Stimulated activated CD4-positive, alpha-beta T cell treated with anti-CD3 and anti-CD28 coated beads, Interleukin-15, amount 100 ng/mL, for 48 hours (primary cell): ENCODE data around the gene DLG3.

ENCODE experiments used
- DNase-seq, 2 donors: peaks; one replicate each; pipeline ENCODE4 v3.0.0-alpha.2; 2020; ENCODE audit warnings: low read depth in 2 of 2

DLG3 gene

DNA sequence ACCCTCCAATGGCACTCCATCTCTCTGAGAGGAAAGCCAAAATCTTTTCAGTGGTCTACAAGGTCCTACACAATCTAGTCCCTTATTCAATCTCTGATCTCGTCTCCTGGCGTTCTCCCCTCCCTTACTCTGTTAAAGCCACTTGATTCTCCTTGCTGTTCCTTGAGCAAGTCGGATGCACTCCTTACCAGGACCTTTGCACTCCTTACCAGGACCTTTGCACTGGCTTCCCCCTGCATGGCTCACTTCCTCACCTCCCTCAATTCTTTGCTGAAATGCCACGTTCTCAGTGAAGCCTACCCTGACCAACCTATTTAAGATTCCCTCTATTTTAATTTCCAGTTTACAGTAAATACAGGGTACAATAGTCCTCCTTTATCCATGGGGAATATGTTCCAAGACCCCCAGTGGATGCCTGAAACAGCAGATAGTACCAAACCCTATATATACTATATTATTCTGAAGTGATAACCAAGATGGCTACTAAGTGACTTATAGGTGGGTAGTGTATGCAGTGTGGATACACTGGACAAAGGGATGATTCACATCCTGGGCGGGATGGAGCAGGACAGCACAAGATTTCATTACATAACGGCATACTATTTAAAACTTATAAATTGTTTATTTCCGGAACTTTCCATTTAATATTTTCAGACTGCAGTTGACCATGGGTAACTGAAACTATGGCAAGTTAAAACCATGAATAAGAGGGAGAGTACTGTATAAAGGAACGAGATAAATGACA is 6.5 kb upstream of the DLG3 start:
- DNase-seq, result no peak

DNA sequence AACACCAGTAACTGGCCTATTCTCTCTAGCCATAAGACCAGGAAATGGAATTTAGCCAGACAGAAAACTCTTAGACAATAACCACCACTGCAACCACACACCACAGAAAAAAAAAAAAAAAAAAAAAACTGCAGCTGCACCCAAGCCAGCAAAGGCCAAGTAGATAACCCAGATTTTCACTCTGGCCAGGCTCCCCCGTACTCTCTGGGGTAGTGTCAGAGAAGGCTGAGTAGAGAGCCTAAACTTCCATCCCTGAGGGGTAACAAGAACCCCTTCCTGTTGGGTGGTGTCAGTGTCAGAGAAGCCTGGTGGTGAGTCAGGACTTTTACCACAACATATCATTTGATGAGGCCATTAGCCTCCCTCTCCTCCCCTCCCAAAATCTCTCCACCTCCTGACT is 5.6 kb upstream of the DLG3 start:
- no peak for DNase-seq

DNA sequence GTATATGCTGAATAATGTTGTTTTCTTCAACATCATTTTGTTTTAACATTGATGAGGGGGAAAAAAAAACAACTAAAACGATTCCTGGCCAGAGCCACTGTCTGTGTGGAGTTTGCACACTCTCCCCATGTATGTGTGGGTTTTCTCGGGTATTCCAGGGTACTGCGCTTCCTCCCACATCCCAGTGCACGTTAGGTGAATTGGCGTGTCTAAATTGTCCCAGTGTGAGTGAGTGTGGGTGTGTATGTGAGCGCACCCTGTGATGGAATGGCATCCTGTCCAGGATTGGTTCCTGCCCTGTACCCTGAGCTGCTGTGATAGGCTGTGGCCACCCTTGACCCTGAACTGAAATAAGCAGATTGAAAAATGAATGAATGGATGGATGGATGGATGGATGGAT is 2.4 kb upstream of the DLG3 start:
- DNase-seq, result no peak

DNA sequence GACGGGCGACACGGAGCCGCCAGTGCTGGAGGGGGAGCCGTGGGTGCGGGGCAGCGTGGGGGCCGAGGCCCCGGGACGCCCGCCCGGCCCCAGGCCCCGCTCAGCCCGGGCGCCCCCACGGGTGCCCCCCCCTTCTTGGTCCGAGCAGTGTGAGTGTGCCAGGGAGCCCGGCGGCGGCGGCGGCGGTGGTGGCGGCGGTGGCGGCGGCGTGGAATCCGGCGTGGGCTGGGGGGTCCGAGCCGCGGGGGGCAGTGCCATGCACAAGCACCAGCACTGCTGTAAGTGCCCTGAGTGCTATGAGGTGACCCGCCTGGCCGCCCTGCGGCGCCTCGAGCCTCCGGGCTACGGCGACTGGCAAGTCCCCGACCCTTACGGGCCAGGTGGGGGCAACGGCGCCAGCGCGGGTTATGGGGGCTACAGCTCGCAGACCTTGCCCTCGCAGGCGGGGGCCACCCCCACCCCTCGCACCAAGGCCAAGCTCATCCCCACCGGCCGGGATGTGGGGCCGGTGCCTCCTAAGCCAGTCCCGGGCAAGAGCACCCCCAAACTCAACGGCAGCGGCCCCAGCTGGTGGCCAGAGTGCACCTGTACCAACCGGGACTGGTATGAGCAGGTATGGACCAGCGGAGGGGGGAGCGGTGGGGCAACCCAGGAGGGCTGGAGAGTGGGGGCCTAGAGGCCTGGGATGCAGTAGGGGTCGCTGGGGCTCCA is 466 bp downstream of the DLG3 start:
- no peak for DNase-seq

DNA sequence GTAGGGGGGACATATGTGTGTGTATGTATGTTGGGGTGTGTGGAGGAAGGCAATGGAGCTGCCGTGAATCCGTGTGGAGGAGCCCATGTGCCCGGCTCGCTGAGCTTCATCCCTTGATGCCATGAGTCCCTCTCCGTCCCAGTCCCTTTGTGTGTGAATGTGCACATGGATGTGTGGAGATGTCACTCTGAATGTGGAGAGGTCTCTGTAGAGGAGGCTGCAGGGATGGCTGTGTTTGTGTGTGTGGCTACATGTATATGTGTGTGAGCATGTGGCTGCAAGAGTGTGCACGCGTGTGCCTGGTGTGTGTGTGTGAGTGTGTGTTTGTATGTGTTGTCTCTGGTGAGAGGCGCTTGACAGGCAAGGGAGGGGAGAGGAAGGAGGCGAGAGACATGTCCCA is 1.3 kb downstream of the DLG3 start:
- no peak for DNase-seq

DNA sequence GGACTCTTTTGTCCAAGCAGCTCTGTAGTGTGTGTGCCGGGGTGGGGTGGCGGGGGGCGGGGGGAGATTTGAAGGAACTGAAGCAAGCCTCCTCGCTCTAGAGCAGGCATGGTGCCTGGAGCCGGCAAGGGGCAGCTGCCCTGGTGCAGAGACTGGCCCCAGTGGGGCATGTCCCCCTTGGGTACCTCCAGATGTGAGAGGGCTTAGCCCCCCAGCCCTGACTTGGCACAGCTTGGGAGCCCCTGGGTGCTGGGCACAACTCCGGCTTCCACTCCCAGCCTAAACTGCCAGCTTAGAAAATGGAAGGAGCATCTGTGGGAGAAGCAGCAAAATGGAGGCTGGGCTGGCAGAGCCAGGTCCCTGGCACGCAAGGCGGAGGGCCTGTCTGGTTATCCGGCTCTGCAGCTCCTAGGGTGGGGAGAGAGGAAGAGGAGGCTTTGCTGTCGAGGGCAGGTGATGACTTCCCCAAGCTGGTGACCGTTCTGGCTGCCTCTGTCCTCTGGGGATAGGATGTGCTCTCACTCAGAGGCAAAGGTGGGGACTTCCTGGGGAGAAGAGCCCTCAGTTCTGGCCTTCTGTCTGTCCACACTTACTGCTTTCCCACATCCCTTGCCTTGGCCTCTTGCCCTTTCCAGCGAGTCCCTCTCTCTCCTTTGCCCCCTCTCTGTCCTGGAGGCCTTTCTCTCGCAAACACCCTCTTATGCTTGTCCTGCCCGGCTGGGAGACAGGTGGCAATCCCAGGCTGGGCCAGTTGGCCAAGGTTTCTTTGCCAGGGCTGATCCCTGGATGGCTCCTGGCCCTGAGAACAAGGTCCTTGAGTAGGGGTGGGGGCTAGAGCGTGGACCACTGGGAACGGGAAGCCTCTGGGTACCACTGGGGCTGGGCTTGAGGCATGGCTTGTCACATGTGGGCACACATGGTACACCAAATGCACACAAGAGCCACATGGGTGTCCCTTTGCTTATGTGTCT is 2.0 kb downstream of the DLG3 start:
- no peak for DNase-seq

DNA sequence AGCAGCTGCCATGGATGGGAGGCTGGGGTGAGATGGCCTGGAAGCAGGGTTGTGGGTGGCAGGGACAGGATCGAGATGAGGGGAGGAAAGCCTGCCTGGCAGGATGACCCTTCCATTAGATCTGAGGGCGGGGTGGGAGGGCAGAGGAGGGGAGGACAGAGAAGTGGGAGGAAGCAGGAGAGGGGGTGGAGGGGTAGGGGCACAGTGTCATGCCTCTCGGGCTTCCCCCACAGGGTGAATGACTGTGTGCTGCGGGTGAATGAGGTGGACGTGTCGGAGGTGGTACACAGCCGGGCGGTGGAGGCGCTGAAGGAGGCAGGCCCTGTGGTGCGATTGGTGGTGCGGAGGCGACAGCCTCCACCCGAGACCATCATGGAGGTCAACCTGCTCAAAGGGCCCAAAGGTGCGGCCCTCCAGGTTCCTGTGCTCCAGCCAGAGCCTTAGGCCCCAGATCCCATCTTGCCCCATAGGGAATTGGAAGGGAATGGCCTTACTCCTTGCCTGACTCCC is 4.9 kb downstream of the DLG3 start:
- DNase-seq, result no peak

DNA sequence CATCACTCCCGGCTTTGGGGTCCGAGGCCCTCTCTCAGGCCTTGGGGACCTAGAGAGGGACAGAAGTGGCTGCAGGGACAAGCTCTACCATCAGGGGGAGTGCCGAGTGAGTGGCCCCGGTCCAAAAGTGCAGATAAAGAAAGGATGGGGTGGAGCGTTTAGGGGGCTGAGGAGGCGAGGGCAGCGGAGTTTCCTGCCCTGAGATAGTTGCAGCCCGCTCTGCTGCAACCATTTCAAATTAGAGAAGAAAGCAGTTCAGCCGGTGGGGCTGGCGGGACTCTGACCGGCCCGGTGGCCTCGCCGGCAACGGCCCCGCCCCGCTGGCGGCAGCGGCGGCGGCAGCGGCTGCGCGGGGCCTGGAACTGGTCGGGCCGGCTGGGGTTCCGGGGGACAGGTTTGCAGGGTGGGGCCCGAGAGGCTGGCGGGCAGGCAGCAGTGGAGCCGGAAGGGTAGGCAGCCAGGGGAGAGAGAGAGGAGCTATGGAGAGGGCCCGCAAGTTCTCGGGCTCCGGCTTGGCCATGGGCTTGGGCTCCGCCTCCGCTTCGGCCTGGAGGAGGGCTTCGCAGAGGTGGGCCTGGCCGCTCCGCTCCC is 7.6 kb downstream of the DLG3 start:
- DNase-seq, result peak; percentile 24 to 38

DNA sequence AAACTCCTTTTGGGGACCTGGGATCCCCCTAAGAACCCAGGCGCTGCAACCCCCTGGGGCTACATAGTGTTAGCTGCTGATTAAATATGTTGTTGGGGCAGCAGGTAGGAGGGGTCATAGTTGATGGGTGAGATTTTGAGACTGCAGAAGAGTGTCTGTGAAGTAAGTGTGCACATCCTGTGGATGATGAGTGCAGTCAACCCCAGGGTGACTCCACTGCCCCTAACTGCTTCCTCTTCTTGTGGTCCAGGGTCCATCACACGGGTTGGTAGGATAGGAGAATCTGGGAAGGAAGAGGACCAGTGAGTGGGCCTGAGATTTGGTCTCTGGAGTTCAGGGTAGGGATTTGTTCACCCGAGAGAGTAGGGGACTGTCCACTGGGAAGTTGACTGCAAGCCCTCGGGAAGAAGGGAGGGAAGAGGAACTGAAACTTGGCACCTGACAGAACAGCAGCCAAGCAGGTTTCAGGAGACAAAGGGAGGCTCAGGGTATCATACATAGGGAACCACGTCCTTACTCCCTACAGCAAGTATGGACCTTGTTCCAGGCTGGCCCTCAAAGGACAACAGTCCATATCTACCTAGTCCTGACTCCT is 8.5 kb downstream of the DLG3 start:
- DNase-seq, result no peak

DNA sequence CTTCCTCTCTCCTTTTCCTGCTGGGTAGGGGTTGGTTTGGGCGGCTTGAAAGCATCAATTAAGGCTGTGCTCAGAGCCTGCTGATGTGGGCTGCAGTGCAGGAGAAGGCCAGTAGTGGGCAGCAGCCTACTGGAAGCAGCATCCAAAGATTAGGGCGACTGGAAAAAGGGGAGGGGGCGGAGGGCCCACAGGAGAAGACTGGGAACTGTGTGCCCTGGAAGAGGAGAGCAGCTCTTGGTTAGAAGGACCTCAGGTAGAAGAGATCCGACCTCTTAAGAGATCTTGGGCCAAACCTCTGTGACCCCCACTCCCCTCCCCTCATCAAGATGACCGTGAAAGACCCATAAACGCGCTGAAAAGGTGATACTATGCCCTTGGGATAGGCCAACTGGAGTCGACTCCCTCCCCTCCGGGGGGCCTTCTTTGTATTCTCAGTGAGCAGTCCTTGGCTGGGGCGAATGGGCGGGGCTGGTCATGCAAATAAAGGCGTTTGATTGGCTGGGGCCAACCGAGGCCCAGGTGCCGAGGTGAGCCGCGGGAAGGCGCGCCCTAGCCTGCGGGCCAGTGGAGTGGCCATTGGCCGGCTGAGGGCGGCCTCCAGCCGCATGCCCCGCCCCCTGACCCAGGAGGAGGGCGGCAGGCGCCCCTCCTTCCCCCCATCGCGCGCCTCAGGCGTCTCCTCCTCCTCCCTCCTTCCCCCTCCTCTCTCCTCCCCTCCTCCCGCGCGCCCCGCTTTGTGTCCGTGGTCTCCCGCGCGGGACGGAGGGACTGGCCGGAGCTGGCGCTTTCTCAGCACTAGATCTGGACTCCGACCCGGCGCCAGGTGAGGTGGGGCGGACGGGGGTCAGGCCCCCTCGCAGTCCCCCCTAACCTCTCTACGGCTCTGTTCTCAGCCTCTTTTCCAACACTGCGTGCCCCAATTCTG is 10.1 kb downstream of the DLG3 start:
- DNase-seq, result peak; percentile 49 to 57

DNA sequence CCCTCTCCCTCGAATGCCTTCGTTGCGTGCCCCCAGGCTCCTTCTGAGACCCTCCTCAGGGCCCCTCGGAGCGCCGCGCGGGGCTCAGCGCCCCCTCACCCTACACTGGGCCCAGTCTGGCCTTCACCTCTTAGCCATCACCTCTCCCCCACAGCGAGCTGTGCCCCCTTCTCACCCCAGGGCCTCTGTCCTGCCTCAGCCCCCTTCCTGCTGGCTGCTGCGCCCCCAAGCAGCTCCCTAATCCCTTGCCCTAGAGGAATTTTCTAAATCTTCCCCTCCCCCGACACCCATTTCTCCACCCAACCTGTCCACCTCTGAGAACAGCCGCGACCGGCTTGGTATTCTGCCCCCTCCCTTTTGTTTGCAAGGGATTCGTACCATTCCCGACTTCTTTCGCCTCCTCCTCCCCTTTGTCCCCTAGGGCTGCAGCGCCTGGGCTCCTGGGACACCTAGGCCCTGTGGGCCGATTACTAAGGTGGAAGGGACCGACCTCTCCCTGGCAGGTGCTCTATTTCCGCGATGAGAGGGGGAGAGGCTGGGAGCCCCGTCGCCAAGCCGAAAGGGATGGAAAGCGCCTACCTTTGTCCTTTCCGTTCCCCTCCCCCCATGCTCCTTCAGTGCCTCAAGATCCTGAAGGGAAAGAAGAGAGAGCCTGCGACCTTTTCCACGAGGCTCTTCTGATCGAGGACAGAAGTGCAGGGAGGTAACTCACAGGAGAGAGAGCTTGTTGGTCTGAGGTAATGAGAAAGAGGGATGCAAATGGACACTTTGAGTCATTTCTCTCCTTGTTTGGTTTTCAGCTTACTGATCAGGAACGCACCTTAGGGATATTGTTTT is 10.9 kb downstream of the DLG3 start:
- DNase-seq, result no peak

DNA sequence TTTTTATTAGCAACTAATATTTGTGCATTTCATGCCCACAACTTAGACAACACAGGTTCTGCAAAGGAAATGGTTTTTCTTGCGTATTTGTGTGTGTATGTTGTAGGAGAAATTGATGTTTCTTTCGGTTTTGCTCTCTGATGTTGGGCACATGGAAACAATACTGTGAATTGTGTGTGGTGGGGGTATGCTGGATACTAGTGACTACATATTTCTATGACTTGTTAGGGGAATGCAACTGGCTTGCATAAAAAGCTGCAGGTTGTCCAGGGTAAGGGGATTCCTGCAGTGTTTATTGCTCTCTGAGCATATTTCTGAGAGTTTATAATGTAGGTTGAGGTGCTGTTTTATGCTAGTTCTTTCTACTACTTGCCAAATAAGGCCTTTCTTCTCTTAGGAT is 11.6 kb downstream of the DLG3 start:
- DNase-seq, result no peak

DNA sequence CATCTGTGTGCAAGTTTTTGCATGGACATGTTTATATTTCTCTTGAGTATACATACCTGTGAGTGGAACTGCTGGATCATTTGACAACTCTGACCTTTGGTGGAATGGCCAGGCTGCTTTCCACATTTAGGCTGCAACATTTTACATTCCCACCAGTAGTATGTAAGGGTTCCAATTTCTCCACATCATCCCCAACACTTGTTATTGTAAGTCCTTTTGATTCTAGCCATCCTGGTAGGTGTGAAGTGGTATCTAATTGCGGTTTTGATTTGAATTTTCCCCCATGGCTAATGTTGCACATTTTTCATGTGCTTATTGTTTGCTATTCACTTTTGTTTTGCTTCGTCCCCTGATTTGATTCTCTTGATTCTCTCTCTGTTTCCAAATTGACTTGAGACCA is 16.4 kb downstream of the DLG3 start:
- DNase-seq, result no peak

DNA sequence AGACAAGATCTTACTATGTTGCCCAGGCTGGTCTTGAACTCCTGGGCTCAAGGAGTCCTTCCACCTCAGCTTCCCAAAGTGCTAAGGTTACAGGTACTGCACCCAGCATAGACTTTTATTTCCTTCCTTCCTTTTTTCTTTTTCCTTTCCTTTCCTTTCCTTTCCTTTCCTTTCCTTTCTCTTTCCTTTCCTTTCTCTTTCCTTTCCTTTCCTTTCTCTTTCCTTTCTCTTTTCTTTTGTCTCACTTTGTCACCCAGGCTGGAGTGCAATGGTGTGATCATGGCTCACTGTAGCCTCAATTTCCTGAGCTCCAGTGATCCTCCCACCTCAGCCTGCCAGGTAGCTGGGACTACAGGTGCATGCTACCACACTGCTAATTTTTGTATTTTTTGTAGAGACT is 19.4 kb downstream of the DLG3 start:
- no peak for DNase-seq

DNA sequence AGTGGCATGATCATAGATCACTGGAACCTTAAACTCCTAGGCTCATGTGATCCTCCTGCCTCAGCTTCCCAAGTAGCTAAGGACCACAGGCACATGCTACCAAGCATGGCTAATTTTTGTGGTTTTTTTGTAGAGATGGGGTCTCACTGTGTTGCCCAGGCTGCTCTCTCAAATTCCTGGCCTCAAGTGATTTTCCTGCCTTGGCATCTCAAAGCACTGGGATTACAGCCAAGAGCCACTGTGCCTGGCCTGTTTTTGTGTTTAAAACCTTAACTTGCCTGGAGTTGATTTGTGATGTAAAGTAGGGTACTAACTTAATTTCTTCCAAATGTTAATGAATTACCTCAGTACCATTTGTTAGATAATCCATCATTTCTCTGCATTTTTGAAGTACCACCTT is 22.3 kb downstream of the DLG3 start:
- DNase-seq, result no peak

DNA sequence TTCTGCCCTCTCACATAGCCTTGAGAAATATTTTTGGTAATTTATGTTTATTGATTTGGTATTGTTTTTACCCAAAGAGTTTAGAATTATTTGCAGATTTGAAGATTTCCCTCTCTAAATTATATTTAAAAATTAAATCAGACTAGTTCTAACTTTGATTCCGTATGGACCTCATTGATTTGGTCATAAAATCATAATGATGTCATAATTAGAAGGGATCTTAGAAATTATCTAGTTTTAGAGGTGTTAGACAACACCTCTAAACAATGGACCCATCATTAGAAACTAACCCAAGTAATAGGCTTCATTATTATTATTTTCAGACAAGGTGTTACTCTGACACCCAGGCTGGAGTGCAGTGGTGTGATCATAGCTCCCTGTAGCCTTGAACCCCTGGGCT is 24.1 kb downstream of the DLG3 start:
- DNase-seq, result no peak

DNA sequence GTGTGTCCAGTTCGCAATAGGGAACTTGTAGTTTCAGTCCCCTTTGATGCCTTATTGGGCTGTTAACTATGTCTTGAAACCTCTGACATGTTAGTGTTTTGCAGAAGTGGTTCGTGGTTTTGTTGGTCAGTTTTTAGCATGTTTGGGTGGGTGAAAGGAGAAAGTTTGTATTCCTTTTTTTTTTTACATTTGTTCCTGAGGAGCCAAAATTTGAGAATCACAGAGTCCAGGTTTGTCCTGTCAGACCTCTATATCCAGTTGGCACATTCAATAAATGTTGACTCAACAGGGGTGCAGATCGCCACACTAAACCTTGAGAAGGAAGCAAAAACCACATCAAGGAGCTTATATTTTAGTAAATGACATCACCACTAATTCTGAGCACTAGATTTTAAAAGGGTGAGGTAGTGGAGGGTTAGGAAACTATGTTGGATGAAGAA is 26.2 kb downstream of the DLG3 start:
- DNase-seq, result no peak

DNA sequence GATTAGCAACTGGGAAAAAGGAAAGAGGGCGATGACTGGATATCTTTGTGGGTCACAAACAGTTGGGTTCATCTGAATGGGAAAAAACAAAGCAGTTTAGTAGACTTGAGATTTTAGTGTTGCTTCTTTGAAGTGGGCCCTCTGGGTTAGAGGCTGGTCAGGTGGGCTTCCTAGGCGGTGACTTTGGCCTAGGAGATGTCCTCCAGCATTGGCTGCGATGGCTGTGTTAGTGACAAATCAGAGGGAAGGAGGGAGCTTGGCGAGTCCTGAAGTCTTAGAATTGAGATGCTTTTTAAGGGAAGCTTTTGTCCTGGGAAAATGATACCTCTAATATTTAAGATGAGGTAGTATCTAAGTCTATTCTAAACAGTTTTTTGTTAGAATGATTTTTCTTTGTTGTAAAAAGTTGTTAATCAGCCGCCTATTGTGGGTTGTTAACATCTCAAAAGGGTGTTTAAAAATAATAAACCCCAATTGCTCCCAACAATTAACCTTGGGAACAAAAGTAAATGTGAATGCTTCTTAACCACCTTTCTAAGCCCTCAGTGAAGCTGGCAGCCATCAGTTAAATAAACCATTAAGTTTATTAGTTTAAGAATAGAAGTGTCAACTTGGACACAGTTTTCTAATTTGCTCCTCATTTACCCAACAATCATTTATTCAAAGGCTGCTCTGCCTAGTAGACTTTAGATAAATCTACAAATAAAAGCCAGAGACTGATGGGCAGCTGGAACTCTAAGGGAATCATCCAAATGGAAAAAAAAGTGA is 31.7 kb downstream of the DLG3 start:
- no peak for DNase-seq
